Ovary (tissue), 3 donors: ENCODE results near the gene MASP2.

ENCODE experiments used
- EP300 ChIP-seq: sonication (generic); formaldehyde crosslinking; IDR thresholded peaks from one replicate; pipeline ENCODE4 v1.6.1; 2017; ENCODE audit warnings: antibody characterized with exemption
- POLR2A ChIP-seq: fragments of 450-650 bp; IDR thresholded peaks from one replicate; pipeline ENCODE4 v1.6.1; 2017; ENCODE audit warnings: antibody characterized with exemption, mild to moderate bottlenecking, moderate library complexity
- TF ChIP-seq, protein P1 (sequence below), 3 donors: fragments of 450-650 bp in 2 of 3; fragments of 200-600 bp in 1 of 3; IDR thresholded peaks; one replicate each; pipeline versions ENCODE4 v1.5.1 to v1.8.0; 2016 to 2022; ENCODE audit warnings: antibody characterized with exemption in 3 of 3, mild to moderate bottlenecking in 1 of 3
- donor health status: DM: no; HTN: no; CAD: no.

- TF ChIP-seq, protein P1, sequence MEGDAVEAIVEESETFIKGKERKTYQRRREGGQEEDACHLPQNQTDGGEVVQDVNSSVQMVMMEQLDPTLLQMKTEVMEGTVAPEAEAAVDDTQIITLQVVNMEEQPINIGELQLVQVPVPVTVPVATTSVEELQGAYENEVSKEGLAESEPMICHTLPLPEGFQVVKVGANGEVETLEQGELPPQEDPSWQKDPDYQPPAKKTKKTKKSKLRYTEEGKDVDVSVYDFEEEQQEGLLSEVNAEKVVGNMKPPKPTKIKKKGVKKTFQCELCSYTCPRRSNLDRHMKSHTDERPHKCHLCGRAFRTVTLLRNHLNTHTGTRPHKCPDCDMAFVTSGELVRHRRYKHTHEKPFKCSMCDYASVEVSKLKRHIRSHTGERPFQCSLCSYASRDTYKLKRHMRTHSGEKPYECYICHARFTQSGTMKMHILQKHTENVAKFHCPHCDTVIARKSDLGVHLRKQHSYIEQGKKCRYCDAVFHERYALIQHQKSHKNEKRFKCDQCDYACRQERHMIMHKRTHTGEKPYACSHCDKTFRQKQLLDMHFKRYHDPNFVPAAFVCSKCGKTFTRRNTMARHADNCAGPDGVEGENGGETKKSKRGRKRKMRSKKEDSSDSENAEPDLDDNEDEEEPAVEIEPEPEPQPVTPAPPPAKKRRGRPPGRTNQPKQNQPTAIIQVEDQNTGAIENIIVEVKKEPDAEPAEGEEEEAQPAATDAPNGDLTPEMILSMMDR (IDR thresholded peaks at IDR 0.05): no peak
- TF ChIP-seq POLR2A (peak; percentile 93), EP300 (no peak)
These were observed 34.5 kb downstream of the MASP2 start, which contains the start of gene TARDBP for GRCh38 chr1:11012260-11013159.
